Mesodermal cell (in vitro differentiated cells): ENCODE measurements around the gene MSANTD2.

Source experiments
- H3K27ac ChIP-seq: 2 replicates; pipeline ENCODE4 v1.7.0; 2013; ENCODE audit warnings: mild to moderate bottlenecking, low read depth, low read length, moderate library complexity; ENCODE audit not compliant: severe bottlenecking
- H3K36me3 ChIP-seq: 2 replicates; pipeline ENCODE4 v1.7.1; 2013; ENCODE audit warnings: mild to moderate bottlenecking, low read length, moderate library complexity; ENCODE audit not compliant: control insufficient read depth, insufficient read depth
- H3K4me1 ChIP-seq: one replicate; pipeline ENCODE4 v1.7.1; 2013; ENCODE audit warnings: mild to moderate bottlenecking, low read length; ENCODE audit not compliant: insufficient read depth, control insufficient read depth, poor library complexity, severe bottlenecking
- H3K4me3 ChIP-seq: 2 replicates; pipeline ENCODE4 v1.7.0; 2013; ENCODE audit warnings: low read length, control low read depth, mild to moderate bottlenecking; ENCODE audit not compliant: insufficient read depth, poor library complexity, severe bottlenecking; ENCODE audit errors: extremely low read depth
- H3K9me3 ChIP-seq: 2 replicates; pipeline ENCODE4 v1.7.1; 2013; ENCODE audit warnings: mild to moderate bottlenecking, low read length, moderate library complexity; ENCODE audit not compliant: control insufficient read depth
- WGBS, 2 experiments: methylation state at CpG; one replicate each; pipeline ENCODE4 v1.1.5; 2013; ENCODE audit warnings: missing lambda C conversion rate in 2 of 2; ENCODE audit not compliant: insufficient coverage in 2 of 2; 5-methylcytosine and 5-hydroxymethylcytosine counted together

The MSANTD2 gene

GRCh38 chr11:124732230-124732629 lies 68.0 kb downstream of the MSANTD2 start:
- Histone ChIP-seq H3K36me3 (no peaks in the 10 kb centered on the region), H3K9me3 (no peaks in the 10 kb centered on the region), H3K4me3 (no peak overlapping the region), H3K4me1 (no peaks in the 10 kb centered on the region), H3K27ac (no peak overlapping the region)
- 80 to 88% methylated on average over 1 to 3 of the region's 4 CpGs for WGBS, 2 experiments

GRCh38 chr11:124729571-124729970 lies 70.6 kb downstream of the MSANTD2 start:
- H3K36me3 ChIP-seq: no peaks in the 10 kb centered on the region
- WGBS, 2 experiments: 89 to 93% methylated on average over 2 to 3 of the region's 4 CpGs
- H3K9me3 ChIP-seq: no peaks in the 10 kb centered on the region
- no peak overlapping the region for H3K27ac ChIP-seq
- H3K4me1 ChIP-seq: peaks cover 16% of the 10 kb centered on the region
- no peak overlapping the region for H3K4me3 ChIP-seq

GRCh38 chr11:124728134-124728533 lies 72.1 kb downstream of the MSANTD2 start:
- H3K27ac ChIP-seq: no peak overlapping the region
- H3K9me3 ChIP-seq: no peaks in the 10 kb centered on the region
- no CpG with 5 or more reads among the region's 2 CpGs for WGBS, 2 experiments
- no peaks in the 10 kb centered on the region for H3K36me3 ChIP-seq
- H3K4me3 ChIP-seq: no peak overlapping the region
- peaks cover 16% of the 10 kb centered on the region for H3K4me1 ChIP-seq

- Histone ChIP-seq H3K9me3 (no peaks in the 10 kb centered on the region), H3K36me3 (no peaks in the 10 kb centered on the region), H3K27ac (no peak overlapping the region), H3K4me3 (no peak overlapping the region), H3K4me1 (peaks cover 16% of the 10 kb centered on the region)
- 75 to 87% methylated on average over 3 to 4 of the region's 4 CpGs for WGBS, 2 experiments
Measured at GRCh38 chr11:124727474-124727873, 72.7 kb downstream of the MSANTD2 start.

- WGBS, 2 experiments: 18 to 34% methylated on average over 4 to 6 of the region's 6 CpGs
- peak overlapping the region; percentile 70 for H3K27ac ChIP-seq
- H3K4me1 ChIP-seq: peaks cover 24% of the 10 kb centered on the region
Measured at GRCh38 chr11:124725719-124726105, 74.5 kb downstream of the MSANTD2 start.

GRCh38 chr11:124724979-124725718 lies 75.1 kb downstream of the MSANTD2 start:
- H3K4me3 ChIP-seq: no peak overlapping the region
- H3K36me3 ChIP-seq: no peaks in the 10 kb centered on the region
- H3K9me3 ChIP-seq: no peaks in the 10 kb centered on the region
- peak overlapping the region; percentile 70 for H3K27ac ChIP-seq
- 29 to 45% methylated on average over 1 to 10 of the region's 14 CpGs for WGBS, 2 experiments
- H3K4me1 ChIP-seq: peaks cover 24% of the 10 kb centered on the region

More at GRCh38 chr11:124725719-124726105, 74.5 kb downstream of the MSANTD2 start:
- Histone ChIP-seq H3K9me3 (no peaks in the 10 kb centered on the region), H3K36me3 (no peaks in the 10 kb centered on the region), H3K4me3 (no peak overlapping the region)

DNA sequence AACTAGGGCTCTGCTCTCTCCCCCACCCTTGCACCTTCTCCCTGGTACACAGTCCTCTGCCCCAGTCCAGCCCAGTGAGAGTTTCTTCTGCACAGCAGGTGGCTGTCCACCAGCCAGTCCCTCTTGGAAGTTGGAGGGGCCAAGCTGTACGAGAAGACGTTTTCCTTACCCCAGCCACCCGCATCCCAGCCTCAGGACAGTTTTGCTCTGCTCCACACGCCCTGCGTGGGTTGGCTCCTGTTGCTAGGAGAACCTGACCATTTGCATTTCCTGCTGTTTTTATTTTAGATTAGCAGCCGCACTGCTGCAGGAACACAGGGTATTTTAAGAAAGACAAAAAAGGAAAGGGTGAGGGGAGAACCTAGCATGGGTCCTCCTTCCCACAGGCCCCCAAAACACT lies 78.0 kb downstream of the MSANTD2 start:
- Histone ChIP-seq H3K27ac (no peak overlapping the region), H3K4me1 (peaks cover 39% of the 10 kb centered on the region), H3K36me3 (no peaks in the 10 kb centered on the region), H3K4me3 (no peak overlapping the region), H3K9me3 (no peaks in the 10 kb centered on the region)
- WGBS, 2 experiments: 62 to 67% methylated on average over 5 to 6 of the region's 6 CpGs

DNA sequence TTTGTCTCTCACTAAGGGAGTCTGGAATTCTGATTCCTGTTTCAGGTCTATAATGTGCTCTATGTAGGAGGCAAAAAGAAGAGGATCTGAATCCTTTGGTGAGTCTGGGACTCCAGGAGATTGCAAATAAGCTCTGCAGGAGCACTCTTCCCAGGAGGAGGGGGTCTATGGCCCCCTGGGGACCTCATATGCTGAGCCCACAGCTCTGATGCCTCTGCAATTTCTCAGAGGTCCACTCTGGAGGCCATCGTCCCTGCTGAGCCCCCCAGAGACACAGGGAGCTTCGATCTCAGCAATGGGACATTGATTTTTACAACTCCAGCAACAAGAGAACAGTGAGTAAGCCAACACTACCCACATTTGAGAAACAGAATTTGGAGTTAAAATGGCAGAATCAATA lies 80.7 kb downstream of the MSANTD2 start:
- 0% methylated on average over 1 of the region's 2 CpGs; no CpG with 5 or more reads in 1 of the 2 experiments for WGBS, 2 experiments
- H3K9me3 ChIP-seq: no peaks in the 10 kb centered on the region
- H3K4me1 ChIP-seq: peaks cover 22% of the 10 kb centered on the region
- no peak overlapping the region for H3K4me3 ChIP-seq
- no peak overlapping the region for H3K27ac ChIP-seq
- H3K36me3 ChIP-seq: no peaks in the 10 kb centered on the region

GRCh38 chr11:124718801-124719200 lies 81.4 kb downstream of the MSANTD2 start:
- WGBS, 2 experiments: 26 to 28% methylated on average over 11 to 12 of the region's 14 CpGs
- Histone ChIP-seq H3K4me3 (no peak overlapping the region), H3K9me3 (no peaks in the 10 kb centered on the region), H3K36me3 (no peaks in the 10 kb centered on the region), H3K4me1 (peaks cover 22% of the 10 kb centered on the region), H3K27ac (no peak overlapping the region)

- no peaks in the 10 kb centered on the region for H3K9me3 ChIP-seq
- peaks cover 22% of the 10 kb centered on the region for H3K4me1 ChIP-seq
- no peak overlapping the region for H3K27ac ChIP-seq
- 6 to 7% methylated on average over 19 to 20 of the region's 45 CpGs for WGBS, 2 experiments
- H3K36me3 ChIP-seq: no peaks in the 10 kb centered on the region
- peak overlapping the region; percentile 32 for H3K4me3 ChIP-seq
Measured at GRCh38 chr11:124717786-124718651, 82.2 kb downstream of the MSANTD2 start.

GRCh38 chr11:124717421-124717785 lies 82.8 kb downstream of the MSANTD2 start:
- peaks cover 22% of the 10 kb centered on the region for H3K4me1 ChIP-seq
- no peaks in the 10 kb centered on the region for H3K36me3 ChIP-seq
- WGBS, 2 experiments: 65 to 72% methylated on average over 4 to 5 of the region's 7 CpGs
- H3K4me3 ChIP-seq: no peak overlapping the region
- no peak overlapping the region for H3K27ac ChIP-seq
- H3K9me3 ChIP-seq: no peaks in the 10 kb centered on the region
